PC-3 (cell line): Measurements from ENCODE around the gene MRRF. TPM values are rescaled to one million over a fixed set of nuclear protein-coding genes. Genes with fewer than 3 reads are reported as not detected.

Experiments used
- ATAC-seq: fragments of 200-7000 bp; cut with Tn5 transposase; 2 replicates; pipeline ENCODE4 v1.9.1; 2020; ENCODE audit warnings: mild to moderate bottlenecking, moderate library complexity
- BruUV-seq: library from RNA; stranded (reverse); fragments of 400-500 nt; replicated peaks from 2 replicates; lab custom pipeline; 2021; lab: Mats Ljungman, UMichigan
- CTCF ChIA-PET: fragments of 300-600 bp; sonication (Branson Sonifier 250); formaldehyde crosslinking; loops from one replicate; lab custom pipeline; 2022; ENCODE audit warnings: antibody characterized with exemption; lab: Charles Lee
- POLR2A ChIA-PET: fragments of 300-600 bp; sonication (Branson Sonifier 250); formaldehyde crosslinking; loops from one replicate; lab custom pipeline; 2022; ENCODE audit warnings: antibody characterized with exemption; ENCODE audit not compliant: unreplicated experiment; lab: Charles Lee
- DNase-seq: peaks from one replicate; pipeline ENCODE4 v3.0.0-alpha.2; 2015
- H2AFZ ChIP-seq: fragments of 300-600 bp; sonication (generic); 2 replicates; pipeline ENCODE4 v1.6.0; 2016; ENCODE audit warnings: antibody characterized with exemption, low read length
- H3F3A ChIP-seq: fragments of 300-600 bp; sonication (generic); one replicate; pipeline ENCODE4 v1.6.0; 2017; ENCODE audit warnings: antibody characterized with exemption, low read length, control low read depth, mild to moderate bottlenecking; ENCODE audit not compliant: unreplicated experiment
- H3K27ac ChIP-seq: fragments of 300-600 bp; sonication (generic); 2 replicates; pipeline ENCODE4 v1.5.1; 2016; ENCODE audit warnings: mild to moderate bottlenecking, low read length
- H3K27me3 ChIP-seq: fragments of 300-600 bp; sonication (generic); 2 replicates; pipeline ENCODE4 v1.6.1; 2016; ENCODE audit warnings: low read length, mixed read lengths
- H3K36me3 ChIP-seq: fragments of 300-600 bp; sonication (generic); 2 replicates; pipeline ENCODE4 v1.6.1; 2016; ENCODE audit warnings: low read depth, mixed run types, low read length, mixed read lengths
- H3K4me1 ChIP-seq: fragments of 300-600 bp; sonication (generic); 2 replicates; pipeline ENCODE4 v1.5.1; 2016; ENCODE audit warnings: low read length; ENCODE audit not compliant: insufficient read depth
- H3K4me2 ChIP-seq: fragments of 300-600 bp; sonication (generic); 2 replicates; pipeline ENCODE4 v1.6.0; 2016; ENCODE audit warnings: low read length
- H3K4me3 ChIP-seq: fragments of 300-600 bp; sonication (generic); 2 replicates; pipeline ENCODE4 v1.5.1; 2016; ENCODE audit warnings: mild to moderate bottlenecking, low read length, mixed read lengths
- H3K79me2 ChIP-seq: fragments of 300-600 bp; sonication (generic); 2 replicates; pipeline ENCODE4 v1.6.1; 2017; ENCODE audit warnings: low read length, mixed read lengths
- H3K9ac ChIP-seq: fragments of 300-600 bp; sonication (generic); 2 replicates; pipeline ENCODE4 v1.6.0; 2016; ENCODE audit warnings: mild to moderate bottlenecking, low read length
- H3K9me2 ChIP-seq: fragments of 300-600 bp; sonication (generic); replicated peaks from 2 replicates; pipeline ENCODE4 v1.6.1; 2016; ENCODE audit warnings: mixed run types, low read length, mixed read lengths
- H3K9me3 ChIP-seq: fragments of 300-600 bp; sonication (generic); 2 replicates; pipeline ENCODE4 v1.6.1; 2016; ENCODE audit warnings: low read length, mixed read lengths
- H4K20me1 ChIP-seq: fragments of 300-600 bp; sonication (generic); 2 replicates; pipeline ENCODE4 v1.6.1; 2016; ENCODE audit warnings: low read length, mixed read lengths
- EZH2 ChIP-seq: fragments of 300-600 bp; sonication (generic); IDR thresholded peaks from one replicate; pipeline ENCODE4 v1.6.1; 2017; ENCODE audit warnings: antibody characterized with exemption, mild to moderate bottlenecking, low read length; ENCODE audit not compliant: unreplicated experiment
- EZH2phosphoT487 ChIP-seq: fragments of 300-600 bp; sonication (generic); IDR thresholded peaks from 2 replicates; pipeline ENCODE4 v1.6.1; 2018; ENCODE audit warnings: mild to moderate bottlenecking, antibody characterized with exemption, low read length, borderline replicate concordance
- intact Hi-C: fragments of 100-400 bp; cut with micrococcal nuclease; formaldehyde crosslinking; loops from 2 replicates; pipeline ENCODE4 v1.9.0; 2023
- total RNA-seq: library from RNA; depleted of rRNA; stranded (reverse); fragments of >200 nt; gene quantifications from 2 replicates; pipeline ENCODE4 v1.2.3, GENCODE V29; 2014
- TF ChIP-seq, protein P1 (sequence below): fragments of 300-600 bp; sonication (generic); conservative IDR thresholded peaks from 2 replicates; pipeline ENCODE4 v1.5.1; 2017; ENCODE audit warnings: antibody characterized with exemption, low read depth, mild to moderate bottlenecking, low read length

MRRF gene
- total RNA-seq, 1 experiment from 2014 or later: 30.2 TPM

DNA sequence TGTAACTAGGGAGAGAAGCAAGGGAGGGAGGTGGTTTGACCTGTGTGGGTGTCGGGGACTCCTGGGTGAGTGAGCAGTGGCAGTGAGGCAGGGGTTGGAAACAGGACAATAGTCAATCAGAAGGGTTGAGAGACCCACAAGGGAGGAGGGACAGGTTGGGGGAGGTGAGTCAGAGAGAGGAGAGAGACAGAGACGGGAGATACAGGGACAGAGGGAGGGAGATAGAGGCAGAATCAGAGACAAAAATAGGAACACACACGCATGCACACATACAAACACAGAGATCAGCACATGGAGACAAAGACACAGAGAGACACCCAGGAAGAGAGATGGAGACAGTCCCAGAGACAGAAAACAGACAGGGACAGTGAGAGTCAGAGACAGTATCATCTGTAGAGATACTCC, 66.8 kb downstream of the MRRF start:
- CTCF ChIA-PET: no interaction called here
- ATAC-seq: no peak
- no TSS peak for BruUV-seq

DNA sequence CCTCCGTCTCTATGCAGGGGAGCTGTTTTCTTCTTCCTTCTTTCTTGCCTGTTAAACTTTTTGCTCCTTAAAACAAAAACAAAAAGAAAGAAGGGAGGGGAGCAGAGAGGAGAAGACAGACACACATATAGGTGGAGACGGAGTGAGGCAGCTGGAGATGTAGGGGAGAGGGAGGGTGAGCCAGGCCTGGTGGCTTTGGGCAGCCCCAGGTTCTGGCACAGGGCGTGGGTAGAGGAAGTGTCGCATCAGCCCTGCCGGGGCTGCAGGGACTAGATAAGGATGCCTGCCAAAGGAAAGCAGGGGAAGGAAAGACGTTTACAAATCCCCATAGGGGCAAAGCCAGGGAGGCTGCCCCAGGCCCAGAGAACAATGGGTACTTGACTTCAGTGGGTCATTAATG, 67.4 kb downstream of the MRRF start:
- H3K9ac ChIP-seq: no peak overlapping the region
- H4K20me1 ChIP-seq: no peaks in the 10 kb centered on the region
- ChIA-PET POLR2A (no interaction called here), CTCF (no interaction called here)
- no peak overlapping the region for H3K27ac ChIP-seq
- no TSS peak for BruUV-seq
- no peaks in the 10 kb centered on the region for H3K9me3 ChIP-seq
- H3K4me3 ChIP-seq: no peak overlapping the region
- DNase-seq (no peak), ATAC-seq (no peak)
- H3K36me3 ChIP-seq: no peaks in the 10 kb centered on the region
- no peak overlapping the region for H2AFZ ChIP-seq
- TF ChIP-seq EZH2 (no peak), EZH2phosphoT487 (no peak)
- TF ChIP-seq, protein P1, sequence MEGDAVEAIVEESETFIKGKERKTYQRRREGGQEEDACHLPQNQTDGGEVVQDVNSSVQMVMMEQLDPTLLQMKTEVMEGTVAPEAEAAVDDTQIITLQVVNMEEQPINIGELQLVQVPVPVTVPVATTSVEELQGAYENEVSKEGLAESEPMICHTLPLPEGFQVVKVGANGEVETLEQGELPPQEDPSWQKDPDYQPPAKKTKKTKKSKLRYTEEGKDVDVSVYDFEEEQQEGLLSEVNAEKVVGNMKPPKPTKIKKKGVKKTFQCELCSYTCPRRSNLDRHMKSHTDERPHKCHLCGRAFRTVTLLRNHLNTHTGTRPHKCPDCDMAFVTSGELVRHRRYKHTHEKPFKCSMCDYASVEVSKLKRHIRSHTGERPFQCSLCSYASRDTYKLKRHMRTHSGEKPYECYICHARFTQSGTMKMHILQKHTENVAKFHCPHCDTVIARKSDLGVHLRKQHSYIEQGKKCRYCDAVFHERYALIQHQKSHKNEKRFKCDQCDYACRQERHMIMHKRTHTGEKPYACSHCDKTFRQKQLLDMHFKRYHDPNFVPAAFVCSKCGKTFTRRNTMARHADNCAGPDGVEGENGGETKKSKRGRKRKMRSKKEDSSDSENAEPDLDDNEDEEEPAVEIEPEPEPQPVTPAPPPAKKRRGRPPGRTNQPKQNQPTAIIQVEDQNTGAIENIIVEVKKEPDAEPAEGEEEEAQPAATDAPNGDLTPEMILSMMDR: no peak
- H3K4me2 ChIP-seq: no peak overlapping the region
- H3K27me3 ChIP-seq: no peaks in the 10 kb centered on the region
- no peaks in the 10 kb centered on the region for H3K9me2 ChIP-seq
- no peaks in the 10 kb centered on the region for H3K4me1 ChIP-seq
- intact Hi-C loops: no loop called here
- no peaks in the 10 kb centered on the region for H3F3A ChIP-seq
- H3K79me2 ChIP-seq: no peaks in the 10 kb centered on the region

More for the DNA sequence above, 66.8 kb downstream of the MRRF start:
- Histone ChIP-seq H2AFZ (no peak overlapping the region), H3K9me3 (no peaks in the 10 kb centered on the region), H3F3A (no peaks in the 10 kb centered on the region), H3K9me2 (no peaks in the 10 kb centered on the region), H3K4me1 (no peaks in the 10 kb centered on the region), H3K79me2 (no peaks in the 10 kb centered on the region), H3K27me3 (no peaks in the 10 kb centered on the region), H3K4me2 (no peak overlapping the region), H4K20me1 (no peaks in the 10 kb centered on the region), H3K4me3 (no peak overlapping the region), H3K36me3 (no peaks in the 10 kb centered on the region), H3K27ac (no peak overlapping the region), H3K9ac (no peak overlapping the region)
- no peak for DNase-seq
- POLR2A ChIA-PET: no interaction called here
- TF ChIP-seq EZH2: no peak
- no peak for TF ChIP-seq EZH2phosphoT487
- TF ChIP-seq, protein P1: no peak
- intact Hi-C loops: no loop called here

DNA sequence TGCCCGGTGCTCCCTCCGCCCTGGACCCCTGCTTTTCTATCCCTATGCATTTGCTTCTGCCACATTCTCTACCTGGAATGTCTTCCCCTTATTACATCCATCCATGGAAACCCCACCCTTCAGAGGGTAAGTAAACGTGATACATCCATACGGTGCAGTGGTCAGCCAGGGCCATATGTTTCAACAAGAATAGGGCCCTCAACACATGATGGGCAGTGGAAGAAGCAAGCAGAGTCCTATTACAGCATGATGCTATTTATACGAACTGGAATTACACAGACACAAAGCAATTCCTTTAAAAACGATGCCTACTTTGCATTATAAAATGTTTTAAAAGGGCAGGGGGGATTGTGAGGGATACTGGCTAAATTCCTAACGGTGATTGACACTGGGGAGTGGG, 68.0 kb downstream of the MRRF start:
- no peaks in the 10 kb centered on the region for H3F3A ChIP-seq
- H3K4me3 ChIP-seq: no peak overlapping the region
- no peaks in the 10 kb centered on the region for H3K36me3 ChIP-seq
- H3K4me2 ChIP-seq: no peak overlapping the region
- intact Hi-C loops: no loop called here
- H4K20me1 ChIP-seq: no peaks in the 10 kb centered on the region
- DNase-seq (no peak), ATAC-seq (no peak)
- H3K27me3 ChIP-seq: no peaks in the 10 kb centered on the region
- H3K9ac ChIP-seq: no peak overlapping the region
- TF ChIP-seq, protein P1: no peak
- H3K4me1 ChIP-seq: no peaks in the 10 kb centered on the region
- no peak overlapping the region for H3K27ac ChIP-seq
- BruUV-seq: no TSS peak
- no peak overlapping the region for H2AFZ ChIP-seq
- ChIA-PET CTCF (no interaction called here), POLR2A (no interaction called here)
- H3K9me3 ChIP-seq: no peaks in the 10 kb centered on the region
- no peaks in the 10 kb centered on the region for H3K9me2 ChIP-seq
- H3K79me2 ChIP-seq: no peaks in the 10 kb centered on the region
